GM12878 (cell line): Measurements from ENCODE around the gene SPATS2L. TPM values are rescaled to one million over a fixed set of nuclear protein-coding genes. Genes with fewer than 3 reads are reported as not detected.
A peak's percentile ranks its signal among the peaks of the same experiment; 100 is the strongest.

ENCODE experiments used
- ATAC-seq: fragments of 200-7000 bp; cut with Tn5 transposase; 3 replicates; pipeline ENCODE4 v1.9.1; 2020; ENCODE audit warnings: mild to moderate bottlenecking, moderate library complexity
- BruUV-seq: library from RNA; stranded (reverse); fragments of 400-500 nt; replicated peaks from 2 replicates; lab custom pipeline; 2021; lab: Mats Ljungman, UMichigan
- CTCF ChIA-PET: fragments of 300-600 bp; sonication (Branson Sonifier 250); formaldehyde crosslinking; extraction: SDS; loops from one replicate; lab custom pipeline; 2021; ENCODE audit warnings: inconsistent platforms; lab: Yijun Ruan, JAX
- POLR2A ChIA-PET: fragments of 350-600 bp; formaldehyde crosslinking; extraction: SDS; loops from one replicate; lab custom pipeline; 2021; ENCODE audit warnings: inconsistent platforms; lab: Charles Lee
- RAD21 ChIA-PET: fragments of 300-600 bp; sonication (Branson Sonifier 250); formaldehyde crosslinking; loops from one replicate; lab custom pipeline; 2023; ENCODE audit warnings: antibody characterized with exemption; ENCODE audit not compliant: unreplicated experiment; lab: Charles Lee
- SMC1A ChIA-PET: fragments of 300-600 bp; sonication (Branson Sonifier 250); formaldehyde crosslinking; loops from one replicate; lab custom pipeline; 2023; ENCODE audit not compliant: unreplicated experiment, uncharacterized antibody; lab: Charles Lee
- DNase-seq: peaks from one replicate; pipeline ENCODE4 v3.0.0-alpha.2; 2011; ENCODE audit warnings: low read depth, low spot score
- FAIRE-seq: peaks from 3 replicates; lab custom pipeline; 2011; peaks lifted over from hg19 to GRCh38; lab: Jason Lieb, UNC
- H2AFZ ChIP-seq: 2 replicates; pipeline ENCODE4 v1.6.0; 2011; ENCODE audit warnings: low read depth, low read length, control low read depth; ENCODE audit not compliant: control insufficient read depth
- H3K27ac ChIP-seq: 2 replicates; pipeline ENCODE4 v1.5.1; 2011; ENCODE audit warnings: control low read depth; ENCODE audit not compliant: control insufficient read depth, insufficient read depth
- H3K27me3 ChIP-seq, 2 experiments: replicated peaks in 1 of 2; 2 replicates each; pipeline versions ENCODE4 v1.6.0 to v1.6.1; 2011; ENCODE audit warnings: low read length in 1 of 2; ENCODE audit not compliant: control insufficient read depth in 2 of 2, insufficient read depth in 2 of 2
- H3K36me3 ChIP-seq, 2 experiments: 2 replicates each; pipeline ENCODE4 v1.5.1; 2011; ENCODE audit warnings: low read length in 1 of 2; ENCODE audit not compliant: control insufficient read depth in 2 of 2, insufficient read depth in 2 of 2
- H3K4me1 ChIP-seq: 2 replicates; pipeline ENCODE4 v1.6.1; 2011; ENCODE audit warnings: mild to moderate bottlenecking, low read length, moderate library complexity, mixed read lengths; ENCODE audit not compliant: control insufficient read depth, insufficient read depth
- H3K4me2 ChIP-seq: 2 replicates; pipeline ENCODE4 v1.6.0; 2011; ENCODE audit warnings: control low read depth; ENCODE audit not compliant: control insufficient read depth, insufficient read depth
- H3K4me3 ChIP-seq: fragments of 200-600 bp; sonication (generic); 2 replicates; pipeline ENCODE4 v1.5.1; 2016
- H3K79me2 ChIP-seq: 2 replicates; pipeline ENCODE4 v1.6.0; 2011; ENCODE audit warnings: low read length; ENCODE audit not compliant: control insufficient read depth, insufficient read depth
- H3K9ac ChIP-seq: 2 replicates; pipeline ENCODE4 v1.8.0; 2011; ENCODE audit warnings: low read length, control low read depth, mixed read lengths; ENCODE audit not compliant: control insufficient read depth, insufficient read depth
- H3K9me3 ChIP-seq: replicated peaks from 3 replicates; pipeline ENCODE4 v1.5.1; 2011; ENCODE audit warnings: mild to moderate bottlenecking, low read length; ENCODE audit not compliant: control insufficient read depth, insufficient read depth
- H4K20me1 ChIP-seq: 2 replicates; pipeline ENCODE4 v1.6.0; 2011; ENCODE audit not compliant: control insufficient read depth, insufficient read depth
- BACH1 ChIP-seq: fragments of 450-650 bp; IDR thresholded peaks from 2 replicates; pipeline ENCODE4 v1.6.1; 2017; ENCODE audit warnings: mild to moderate bottlenecking, borderline replicate concordance
- MTA2 ChIP-seq: fragments of 450-650 bp; IDR thresholded peaks from 2 replicates; pipeline ENCODE4 v1.6.1; 2016; ENCODE audit warnings: low read depth, mild to moderate bottlenecking, moderate library complexity
- RAD21 ChIP-seq: IDR thresholded peaks from 2 replicates; pipeline ENCODE4 v1.6.1; 2011; ENCODE audit warnings: mild to moderate bottlenecking, low read depth, low read length, moderate library complexity; ENCODE audit not compliant: insufficient read depth
- TBL1XR1 ChIP-seq: IDR thresholded peaks from 2 replicates; pipeline ENCODE4 v1.6.1; 2012; ENCODE audit warnings: low read depth, low read length, improper control_type of control experiment
- ZNF24 ChIP-seq: fragments of 450-650 bp; IDR thresholded peaks from 2 replicates; pipeline ENCODE4 v1.6.1; 2017; ENCODE audit warnings: antibody characterized with exemption, mild to moderate bottlenecking
- WGBS: methylation state at CpG from one replicate; pipeline ENCODE4 v1.1.6; 2016; ENCODE audit warnings: low lambda C conversion rate; ENCODE audit not compliant: insufficient replicate concordance, insufficient coverage; ENCODE audit errors: missing lambda C conversion rate; 5-methylcytosine and 5-hydroxymethylcytosine counted together
- in situ Hi-C: fragments of 300-500 bp; cut with MboI; formaldehyde crosslinking; loops from 9 replicates; pipeline ENCODE4 v1.14.3; 2018; ENCODE audit warnings: mixed read lengths
- intact Hi-C: fragments of 100-400 bp; cut with micrococcal nuclease; formaldehyde crosslinking; loops from one replicate; pipeline ENCODE4 v1.14.2; 2022; ENCODE audit not compliant: unreplicated experiment
- polyA plus RNA-seq, 11 experiments: library from polyadenylated mRNA; depleted of rRNA in 4 of 11; unstranded in 6 of 11; stranded (reverse) in 5 of 11; fragments of >200 nt; fragmentation: Nextera tagmentation in 4 of 11; fragmentation: Illumina TruSeq in 1 of 11; extraction: Ambion mirVana in 4 of 11; extraction: Trizol in 1 of 11; gene quantifications; 1 replicate in 1 of 11; 2 replicates in 10 of 11; pipeline versions ENCODE4 v1.2.1 to v1.2.3, GENCODE V29; 2011 to 2016; ENCODE audit warnings: inconsistent platforms in 2 of 11, missing spikeins in 2 of 11, low read depth in 1 of 11
- total RNA-seq, 4 experiments: library from RNA; depleted of rRNA in 3 of 4; stranded (reverse); fragments of >200 nt in 3 of 4; fragmentation: Illumina TruSeq in 1 of 4; extraction: Trizol in 1 of 4; gene quantifications; 2 replicates each; pipeline versions ENCODE4 v1.2.1 to v1.2.3, GENCODE V29; 2013 to 2021
- TF ChIP-seq, protein P1 (sequence below): fragments of 450-650 bp; IDR thresholded peaks from 2 replicates; pipeline ENCODE4 v1.6.1; 2017; ENCODE audit warnings: mild to moderate bottlenecking, moderate library complexity
- TF ChIP-seq, protein P2 (sequence below): fragments of 450-650 bp; IDR thresholded peaks from 2 replicates; pipeline ENCODE4 v1.6.1; 2016; ENCODE audit warnings: mild to moderate bottlenecking
- TF ChIP-seq, protein P3 (sequence below): fragments of 450-650 bp; IDR thresholded peaks from 2 replicates; pipeline ENCODE4 v1.6.1; 2017; ENCODE audit warnings: low read depth, mild to moderate bottlenecking, moderate library complexity
- TF ChIP-seq, protein P4 (sequence below): fragments of 450-650 bp; conservative IDR thresholded peaks from 2 replicates; pipeline ENCODE4 v1.6.1; 2017; ENCODE audit warnings: mild to moderate bottlenecking, moderate library complexity

SPATS2L gene
- total and polyA plus RNA-seq, 10 of the 15 experiments (the other 5 are each of a cell fraction or from before 2014, with no cell fraction given): 5.2 to 30.0 (median 20.1) TPM

DNA sequence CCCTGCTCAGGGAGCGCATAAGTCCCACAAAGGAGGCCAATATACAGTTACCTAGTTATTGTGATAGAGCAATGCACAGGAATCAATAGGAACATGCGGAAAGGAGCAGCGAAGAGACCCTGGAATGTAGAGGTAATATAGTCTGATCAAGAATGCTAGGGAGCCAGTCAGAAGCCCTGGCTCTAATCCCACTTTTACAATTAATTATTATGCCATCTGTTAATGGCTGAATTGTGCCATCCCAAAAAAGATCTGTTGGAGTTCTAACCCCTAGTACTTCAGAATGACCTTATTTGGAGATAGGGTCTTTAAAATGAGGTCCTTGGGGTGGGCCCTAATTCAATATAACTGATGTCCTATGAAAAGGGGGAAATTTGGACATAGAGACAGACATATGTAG is 7.7 kb upstream of the SPATS2L start (continued):
- TF ChIP-seq, protein P1, sequence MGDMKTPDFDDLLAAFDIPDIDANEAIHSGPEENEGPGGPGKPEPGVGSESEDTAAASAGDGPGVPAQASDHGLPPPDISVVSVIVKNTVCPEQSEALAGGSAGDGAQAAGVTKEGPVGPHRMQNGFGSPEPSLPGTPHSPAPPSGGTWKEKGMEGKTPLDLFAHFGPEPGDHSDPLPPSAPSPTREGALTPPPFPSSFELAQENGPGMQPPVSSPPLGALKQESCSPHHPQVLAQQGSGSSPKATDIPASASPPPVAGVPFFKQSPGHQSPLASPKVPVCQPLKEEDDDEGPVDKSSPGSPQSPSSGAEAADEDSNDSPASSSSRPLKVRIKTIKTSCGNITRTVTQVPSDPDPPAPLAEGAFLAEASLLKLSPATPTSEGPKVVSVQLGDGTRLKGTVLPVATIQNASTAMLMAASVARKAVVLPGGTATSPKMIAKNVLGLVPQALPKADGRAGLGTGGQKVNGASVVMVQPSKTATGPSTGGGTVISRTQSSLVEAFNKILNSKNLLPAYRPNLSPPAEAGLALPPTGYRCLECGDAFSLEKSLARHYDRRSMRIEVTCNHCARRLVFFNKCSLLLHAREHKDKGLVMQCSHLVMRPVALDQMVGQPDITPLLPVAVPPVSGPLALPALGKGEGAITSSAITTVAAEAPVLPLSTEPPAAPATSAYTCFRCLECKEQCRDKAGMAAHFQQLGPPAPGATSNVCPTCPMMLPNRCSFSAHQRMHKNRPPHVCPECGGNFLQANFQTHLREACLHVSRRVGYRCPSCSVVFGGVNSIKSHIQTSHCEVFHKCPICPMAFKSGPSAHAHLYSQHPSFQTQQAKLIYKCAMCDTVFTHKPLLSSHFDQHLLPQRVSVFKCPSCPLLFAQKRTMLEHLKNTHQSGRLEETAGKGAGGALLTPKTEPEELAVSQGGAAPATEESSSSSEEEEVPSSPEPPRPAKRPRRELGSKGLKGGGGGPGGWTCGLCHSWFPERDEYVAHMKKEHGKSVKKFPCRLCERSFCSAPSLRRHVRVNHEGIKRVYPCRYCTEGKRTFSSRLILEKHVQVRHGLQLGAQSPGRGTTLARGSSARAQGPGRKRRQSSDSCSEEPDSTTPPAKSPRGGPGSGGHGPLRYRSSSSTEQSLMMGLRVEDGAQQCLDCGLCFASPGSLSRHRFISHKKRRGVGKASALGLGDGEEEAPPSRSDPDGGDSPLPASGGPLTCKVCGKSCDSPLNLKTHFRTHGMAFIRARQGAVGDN: no peak
- TF ChIP-seq BACH1 (no peak), MTA2 (no peak), RAD21 (no peak), TBL1XR1 (no peak)
- TF ChIP-seq, all 136 proteins: peak for 0

DNA sequence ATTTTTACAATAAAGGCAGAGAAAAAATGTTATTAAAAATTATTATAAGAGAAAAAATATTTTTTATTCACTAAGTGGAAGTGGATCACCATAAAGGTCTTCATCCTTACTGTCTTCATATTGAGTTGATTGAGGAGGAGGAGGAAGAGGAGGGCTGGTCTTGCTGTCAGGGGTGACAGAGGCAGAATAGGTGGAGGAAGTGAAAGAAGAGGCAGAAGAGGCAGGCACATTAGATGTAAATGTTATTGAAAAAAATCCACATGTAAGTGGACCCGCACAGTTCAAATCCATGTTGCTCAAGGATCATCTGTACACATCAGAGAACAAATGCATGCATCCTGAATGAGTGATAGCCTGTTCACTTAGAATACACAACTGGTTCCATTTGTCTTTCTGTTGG is 6.4 kb upstream of the SPATS2L start:
- no peaks in the 10 kb centered on the region for H3K27me3 ChIP-seq
- H3K27ac ChIP-seq: no peak overlapping the region
- SMC1A ChIA-PET: no interaction called here
- BruUV-seq: no TSS peak
- H3K4me1 ChIP-seq: no peaks in the 10 kb centered on the region
- no peaks in the 10 kb centered on the region for H3K79me2 ChIP-seq
- no peak for DNase-seq
- no peak for FAIRE-seq
- TF ChIP-seq, protein P2, sequence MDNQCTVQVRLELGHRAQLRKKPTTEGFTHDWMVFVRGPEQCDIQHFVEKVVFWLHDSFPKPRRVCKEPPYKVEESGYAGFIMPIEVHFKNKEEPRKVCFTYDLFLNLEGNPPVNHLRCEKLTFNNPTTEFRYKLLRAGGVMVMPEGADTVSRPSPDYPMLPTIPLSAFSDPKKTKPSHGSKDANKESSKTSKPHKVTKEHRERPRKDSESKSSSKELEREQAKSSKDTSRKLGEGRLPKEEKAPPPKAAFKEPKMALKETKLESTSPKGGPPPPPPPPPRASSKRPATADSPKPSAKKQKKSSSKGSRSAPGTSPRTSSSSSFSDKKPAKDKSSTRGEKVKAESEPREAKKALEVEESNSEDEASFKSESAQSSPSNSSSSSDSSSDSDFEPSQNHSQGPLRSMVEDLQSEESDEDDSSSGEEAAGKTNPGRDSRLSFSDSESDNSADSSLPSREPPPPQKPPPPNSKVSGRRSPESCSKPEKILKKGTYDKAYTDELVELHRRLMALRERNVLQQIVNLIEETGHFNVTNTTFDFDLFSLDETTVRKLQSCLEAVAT: no peak
- TF ChIP-seq, protein P3, sequence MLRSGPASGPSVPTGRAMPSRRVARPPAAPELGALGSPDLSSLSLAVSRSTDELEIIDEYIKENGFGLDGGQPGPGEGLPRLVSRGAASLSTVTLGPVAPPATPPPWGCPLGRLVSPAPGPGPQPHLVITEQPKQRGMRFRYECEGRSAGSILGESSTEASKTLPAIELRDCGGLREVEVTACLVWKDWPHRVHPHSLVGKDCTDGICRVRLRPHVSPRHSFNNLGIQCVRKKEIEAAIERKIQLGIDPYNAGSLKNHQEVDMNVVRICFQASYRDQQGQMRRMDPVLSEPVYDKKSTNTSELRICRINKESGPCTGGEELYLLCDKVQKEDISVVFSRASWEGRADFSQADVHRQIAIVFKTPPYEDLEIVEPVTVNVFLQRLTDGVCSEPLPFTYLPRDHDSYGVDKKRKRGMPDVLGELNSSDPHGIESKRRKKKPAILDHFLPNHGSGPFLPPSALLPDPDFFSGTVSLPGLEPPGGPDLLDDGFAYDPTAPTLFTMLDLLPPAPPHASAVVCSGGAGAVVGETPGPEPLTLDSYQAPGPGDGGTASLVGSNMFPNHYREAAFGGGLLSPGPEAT: no peak
- TF ChIP-seq, protein P4, sequence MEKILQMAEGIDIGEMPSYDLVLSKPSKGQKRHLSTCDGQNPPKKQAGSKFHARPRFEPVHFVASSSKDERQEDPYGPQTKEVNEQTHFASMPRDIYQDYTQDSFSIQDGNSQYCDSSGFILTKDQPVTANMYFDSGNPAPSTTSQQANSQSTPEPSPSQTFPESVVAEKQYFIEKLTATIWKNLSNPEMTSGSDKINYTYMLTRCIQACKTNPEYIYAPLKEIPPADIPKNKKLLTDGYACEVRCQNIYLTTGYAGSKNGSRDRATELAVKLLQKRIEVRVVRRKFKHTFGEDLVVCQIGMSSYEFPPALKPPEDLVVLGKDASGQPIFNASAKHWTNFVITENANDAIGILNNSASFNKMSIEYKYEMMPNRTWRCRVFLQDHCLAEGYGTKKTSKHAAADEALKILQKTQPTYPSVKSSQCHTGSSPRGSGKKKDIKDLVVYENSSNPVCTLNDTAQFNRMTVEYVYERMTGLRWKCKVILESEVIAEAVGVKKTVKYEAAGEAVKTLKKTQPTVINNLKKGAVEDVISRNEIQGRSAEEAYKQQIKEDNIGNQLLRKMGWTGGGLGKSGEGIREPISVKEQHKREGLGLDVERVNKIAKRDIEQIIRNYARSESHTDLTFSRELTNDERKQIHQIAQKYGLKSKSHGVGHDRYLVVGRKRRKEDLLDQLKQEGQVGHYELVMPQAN: no peak
- 0 out of 2 replicates have a peak, but pooled peaks have one; percentile 24 for TF ChIP-seq ZNF24
- TF ChIP-seq, all 136 proteins: peak for 1
- H3K9ac ChIP-seq: no peak overlapping the region
- POLR2A ChIA-PET: no interaction called here
- H3K36me3 ChIP-seq: no peaks in the 10 kb centered on the region
- WGBS: 92% methylated on average over 1 of the region's 1 CpG
- no peaks in the 10 kb centered on the region for H4K20me1 ChIP-seq
- no peak overlapping the region for H3K4me2 ChIP-seq
- in situ Hi-C loops: no loop called here
- no peak overlapping the region for H2AFZ ChIP-seq
- ATAC-seq: peak; percentile 52; the same call in 2 of the 3 replicates
- CTCF ChIA-PET: no interaction called here
- intact Hi-C loops: no loop called here
- no peaks in the 10 kb centered on the region for H3K9me3 ChIP-seq
- RAD21 ChIA-PET: no interaction called here
- no peak overlapping the region for H3K4me3 ChIP-seq
